HCT116 (cell line): ENCODE results near the gene STX16. TPM values are rescaled to one million over a fixed set of nuclear protein-coding genes. Genes with fewer than 3 reads are reported as not detected.

Experiments
- ATAC-seq: fragments of 200-7000 bp; cut with Tn5 transposase; 2 replicates; pipeline ENCODE4 v1.9.1; 2020; ENCODE audit warnings: mild to moderate bottlenecking, moderate library complexity
- BruUV-seq: library from RNA; stranded (reverse); fragments of 400-500 nt; replicated peaks from 2 replicates; lab custom pipeline; 2021; lab: Mats Ljungman, UMichigan
- CTCF ChIA-PET: fragments of 300-600 bp; sonication (Branson Sonifier 250); formaldehyde crosslinking; loops from one replicate; lab custom pipeline; 2021; ENCODE audit warnings: antibody characterized with exemption; lab: Charles Lee
- POLR2A ChIA-PET: fragments of 300-600, 350-600 bp; sonication (Branson Sonifier 250); formaldehyde crosslinking; loops from one replicate; lab custom pipeline; 2021; ENCODE audit warnings: antibody characterized with exemption; lab: Charles Lee
- RAD21 ChIA-PET, 2 experiments: fragments of 300-600 bp; sonication (Branson Sonifier 250); formaldehyde crosslinking; loops; one replicate each; lab custom pipeline; 2023; ENCODE audit warnings: low total read pairs in 2 of 2; ENCODE audit not compliant: uncharacterized antibody in 2 of 2, unreplicated experiment in 2 of 2, low non-redundant PET in 1 of 2; lab: Charles Lee
- DNase-seq: peaks from one replicate; pipeline ENCODE4 v3.0.0-alpha.2; 2010; ENCODE audit warnings: low read depth, low spot score
- H2AFZ ChIP-seq: fragments of 200-600 bp; shearing (Covaris generic), sonication (generic); 2 replicates; pipeline ENCODE4 v1.6.1; 2017; ENCODE audit warnings: low read depth, mixed run types, mixed read lengths, antibody characterized with exemption, low read length; ENCODE audit not compliant: poor library complexity, severe bottlenecking
- H3K27ac ChIP-seq: 2 replicates; pipeline ENCODE4 v1.5.1; 2012; ENCODE audit warnings: low read depth, low read length
- H3K27me3 ChIP-seq: fragments of 200-600 bp; sonication (generic); 2 replicates; pipeline ENCODE4 v1.6.1; 2016; ENCODE audit warnings: mixed run types, low read length, mixed read lengths; ENCODE audit not compliant: insufficient read depth
- H3K36me3 ChIP-seq, 2 experiments: fragments of 200-500 bp in 1 of 2; fragments of 200-600 bp in 1 of 2; sonication (Bioruptor generic) in 1 of 2; sonication (generic) in 1 of 2; 2 replicates each; pipeline versions ENCODE4 v1.5.1 to v1.6.1; 2014 to 2016; ENCODE audit warnings: low read length in 2 of 2, inconsistent platforms in 1 of 2, mixed read lengths in 1 of 2, mixed run types in 1 of 2; ENCODE audit not compliant: insufficient read depth in 2 of 2, control insufficient read depth in 1 of 2
- H3K4me1 ChIP-seq, 2 experiments: fragments of 200-600 bp in 1 of 2; sonication (generic) in 1 of 2; 2 replicates each; pipeline versions ENCODE4 v1.5.1 to v1.6.1; 2012 to 2017; ENCODE audit warnings: low read length in 2 of 2, inconsistent platforms in 1 of 2, mild to moderate bottlenecking in 1 of 2, mixed read lengths in 1 of 2, mixed run types in 1 of 2, moderate library complexity in 1 of 2; ENCODE audit not compliant: insufficient read depth in 2 of 2, control insufficient read depth in 1 of 2
- H3K4me2 ChIP-seq: fragments of 200-600 bp; sonication (generic); 2 replicates; pipeline ENCODE4 v1.6.1; 2017; ENCODE audit warnings: mixed run types, low read length, mixed read lengths
- H3K4me3 ChIP-seq, 2 experiments: fragments of 200-600 bp in 1 of 2; sonication (generic) in 1 of 2; replicated peaks in 1 of 2; 2 replicates each; pipeline ENCODE4 v1.5.1; 2011 to 2016; ENCODE audit warnings: low read length in 2 of 2, control low read depth in 1 of 2, low read depth in 1 of 2, mild to moderate bottlenecking in 1 of 2, mixed read lengths in 1 of 2, mixed run types in 1 of 2
- H3K79me2 ChIP-seq: fragments of 200-600 bp; sonication (generic); 2 replicates; pipeline ENCODE4 v1.6.1; 2017; ENCODE audit warnings: mild to moderate bottlenecking, mixed run types, low read length, moderate library complexity, mixed read lengths; ENCODE audit not compliant: insufficient read depth
- H3K9ac ChIP-seq: fragments of 200-600 bp; sonication (generic); 2 replicates; pipeline ENCODE4 v1.6.1; 2016; ENCODE audit warnings: low read length, mixed read lengths
- H3K9me2 ChIP-seq: fragments of 200-600 bp; sonication (generic), shearing (Covaris generic); 2 replicates; pipeline ENCODE4 v1.6.1; 2017; ENCODE audit warnings: mixed run types, mild to moderate bottlenecking, moderate library complexity; ENCODE audit not compliant: insufficient read depth
- H3K9me3 ChIP-seq, 2 experiments: fragments of 200-500 bp in 1 of 2; fragments of 200-600 bp in 1 of 2; sonication (Bioruptor generic) in 1 of 2; sonication (generic) in 1 of 2; 2 replicates each; pipeline ENCODE4 v1.6.1; 2014 to 2017; ENCODE audit warnings: low read length in 2 of 2, mixed read lengths in 2 of 2, inconsistent platforms in 1 of 2, low read depth in 1 of 2, mild to moderate bottlenecking in 1 of 2, mixed run types in 1 of 2, moderate library complexity in 1 of 2; ENCODE audit not compliant: control insufficient read depth in 1 of 2, insufficient read depth in 1 of 2
- H4K20me1 ChIP-seq: fragments of 200-600 bp; sonication (generic), shearing (Covaris generic); 2 replicates; pipeline ENCODE4 v1.6.1; 2017; ENCODE audit warnings: mixed run types, mild to moderate bottlenecking, moderate library complexity; ENCODE audit not compliant: insufficient read depth
- CEBPB ChIP-seq: IDR thresholded peaks from 2 replicates; pipeline ENCODE4 v1.6.1; 2012; ENCODE audit warnings: low read depth
- EGR1 ChIP-seq: IDR thresholded peaks from 2 replicates; pipeline ENCODE4 v1.6.1; 2012; ENCODE audit warnings: low read depth
- ELF1 ChIP-seq: IDR thresholded peaks from 2 replicates; pipeline ENCODE4 v1.6.1; 2012; ENCODE audit warnings: low read depth, borderline replicate concordance
- FOSL1 ChIP-seq: IDR thresholded peaks from 2 replicates; pipeline ENCODE4 v1.6.1; 2012; ENCODE audit warnings: low read depth
- POLR2AphosphoS5 ChIP-seq: IDR thresholded peaks from 2 replicates; pipeline ENCODE4 v1.6.1; 2011; ENCODE audit warnings: mild to moderate bottlenecking, low read depth, low read length, moderate library complexity
- SP1 ChIP-seq: IDR thresholded peaks from 2 replicates; pipeline ENCODE4 v1.6.1; 2012; ENCODE audit warnings: low read depth
- TCF7L2 ChIP-seq: IDR thresholded peaks from 2 replicates; pipeline ENCODE4 v1.7.0; 2011; ENCODE audit warnings: borderline replicate concordance, inconsistent platforms; ENCODE audit not compliant: insufficient read depth, insufficient read length; ENCODE audit errors: extremely low read depth
- YY1 ChIP-seq: IDR thresholded peaks from 2 replicates; pipeline ENCODE4 v1.6.1; 2011; ENCODE audit warnings: low read length, low read depth, moderate library complexity, mild to moderate bottlenecking; ENCODE audit not compliant: insufficient replicate concordance; ENCODE audit errors: extremely low read depth
- ZFX ChIP-seq: fragments of 450-650 bp; IDR thresholded peaks from 2 replicates; pipeline ENCODE4 v1.6.1; 2017
- ZNF274 ChIP-seq: fragments of 200-500 bp; sonication (Bioruptor generic); IDR thresholded peaks from 2 replicates; pipeline ENCODE4 v1.6.1; 2014; ENCODE audit warnings: mild to moderate bottlenecking, low read depth, low read length, inconsistent platforms
- intact Hi-C: fragments of 100-400 bp; cut with micrococcal nuclease; formaldehyde crosslinking; loops from 2 replicates; pipeline ENCODE4 v1.10.0; 2022
- total RNA-seq: library from RNA; stranded (reverse); gene quantifications from one replicate; pipeline ENCODE4 v1.2.1, GENCODE V29; 2021; ENCODE audit not compliant: unreplicated experiment
- TF ChIP-seq, protein P1 (sequence below): IDR thresholded peaks from 2 replicates; pipeline ENCODE4 v1.6.1; 2012; ENCODE audit warnings: low read depth

STX16 gene
- total RNA-seq, 1 experiment from 2014 or later, result 55.1 TPM

- POLR2A ChIA-PET, result interaction anchor here (0.6 to 1.1 kb wide), 5 partner anchors 8 to 315 kb away, joined by 3 to 4 read pairs (median 3); no protein-coding TSS in a partner anchor
- peak; percentile 90 for TF ChIP-seq ZFX
- no peak for TF ChIP-seq ELF1
- Histone ChIP-seq H3K4me3 (peak overlapping the region; percentile 95 to 100), H3K4me1 (peaks cover 3 to 12% of the 10 kb centered on the region in 2 experiments; a peak in 3 of 4 replicates), H3K4me2 (peak overlapping the region; percentile 86), H3K9ac (peak overlapping the region; percentile 97), H4K20me1 (0 out of 2 replicates have a peak, but pooled peaks cover 3% of the 10 kb centered on the region), H3K27me3 (no peaks in the 10 kb centered on the region), H3K9me2 (no peaks in the 10 kb centered on the region), H3K27ac (peak overlapping the region; percentile 77), H3K36me3 (peaks cover 3 to 4% of the 10 kb centered on the region in 2 experiments; a peak in 3 of 4 replicates), H3K79me2 (peaks cover 55% of the 10 kb centered on the region), H3K9me3 (no peaks in the 10 kb centered on the region), H2AFZ (no peak overlapping the region)
- CTCF ChIA-PET, result interaction anchor here (0.6 to 2.9 kb wide), 6 partner anchors 13 to 804 kb away, joined by 3 to 20 read pairs (median 3); no protein-coding TSS in a partner anchor
- intact Hi-C loops, result loop anchor here (5.0 to 10.0 kb wide), 3 partner anchors 169 to 403 kb away; no protein-coding TSS in a partner anchor
- DNase-seq (no peak), ATAC-seq (no peak)
- no TSS peak for BruUV-seq
- RAD21 ChIA-PET, result interaction anchor here in 1 of 2 experiments (0.9 kb wide), 1 partner anchor 170 kb away, joined by 7 read pairs; no protein-coding TSS in a partner anchor
Observed at GRCh38 chr20:58651559-58651945, 469 bp downstream of the STX16 start.

- intact Hi-C loops, result loop anchor here (5.0 to 10.0 kb wide), 3 partner anchors 170 to 403 kb away; no protein-coding TSS in a partner anchor
- Histone ChIP-seq H4K20me1 (0 out of 2 replicates have a peak, but pooled peaks cover 3% of the 10 kb centered on the region), H3K27me3 (no peaks in the 10 kb centered on the region), H3K4me1 (peaks cover 3 to 12% of the 10 kb centered on the region in 2 experiments; a peak in 3 of 4 replicates), H3K9ac (peak overlapping the region; percentile 97)
- RAD21 ChIA-PET, result interaction anchor here in 1 of 2 experiments (1.3 kb wide), 1 partner anchor 171 kb away, joined by 3 read pairs; no protein-coding TSS in a partner anchor
- DNase-seq, result no peak
- POLR2A ChIA-PET, result interaction anchor here (0.6 kb wide), 2 partner anchors 15 to 315 kb away, joined by 3 read pairs; no protein-coding TSS in a partner anchor
- no peak for TF ChIP-seq ZNF274
- TF ChIP-seq YY1, result no peak
- no peak for TF ChIP-seq EGR1
- TF ChIP-seq FOSL1, result no peak
- no peak for TF ChIP-seq SP1
- peak; percentile 29; the same call in 1 of the 2 replicates for TF ChIP-seq ELF1
- TF ChIP-seq POLR2AphosphoS5, result peak; percentile 54
- TF ChIP-seq, protein P1, sequence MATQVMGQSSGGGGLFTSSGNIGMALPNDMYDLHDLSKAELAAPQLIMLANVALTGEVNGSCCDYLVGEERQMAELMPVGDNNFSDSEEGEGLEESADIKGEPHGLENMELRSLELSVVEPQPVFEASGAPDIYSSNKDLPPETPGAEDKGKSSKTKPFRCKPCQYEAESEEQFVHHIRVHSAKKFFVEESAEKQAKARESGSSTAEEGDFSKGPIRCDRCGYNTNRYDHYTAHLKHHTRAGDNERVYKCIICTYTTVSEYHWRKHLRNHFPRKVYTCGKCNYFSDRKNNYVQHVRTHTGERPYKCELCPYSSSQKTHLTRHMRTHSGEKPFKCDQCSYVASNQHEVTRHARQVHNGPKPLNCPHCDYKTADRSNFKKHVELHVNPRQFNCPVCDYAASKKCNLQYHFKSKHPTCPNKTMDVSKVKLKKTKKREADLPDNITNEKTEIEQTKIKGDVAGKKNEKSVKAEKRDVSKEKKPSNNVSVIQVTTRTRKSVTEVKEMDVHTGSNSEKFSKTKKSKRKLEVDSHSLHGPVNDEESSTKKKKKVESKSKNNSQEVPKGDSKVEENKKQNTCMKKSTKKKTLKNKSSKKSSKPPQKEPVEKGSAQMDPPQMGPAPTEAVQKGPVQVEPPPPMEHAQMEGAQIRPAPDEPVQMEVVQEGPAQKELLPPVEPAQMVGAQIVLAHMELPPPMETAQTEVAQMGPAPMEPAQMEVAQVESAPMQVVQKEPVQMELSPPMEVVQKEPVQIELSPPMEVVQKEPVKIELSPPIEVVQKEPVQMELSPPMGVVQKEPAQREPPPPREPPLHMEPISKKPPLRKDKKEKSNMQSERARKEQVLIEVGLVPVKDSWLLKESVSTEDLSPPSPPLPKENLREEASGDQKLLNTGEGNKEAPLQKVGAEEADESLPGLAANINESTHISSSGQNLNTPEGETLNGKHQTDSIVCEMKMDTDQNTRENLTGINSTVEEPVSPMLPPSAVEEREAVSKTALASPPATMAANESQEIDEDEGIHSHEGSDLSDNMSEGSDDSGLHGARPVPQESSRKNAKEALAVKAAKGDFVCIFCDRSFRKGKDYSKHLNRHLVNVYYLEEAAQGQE, result no peak
- TF ChIP-seq CEBPB, result no peak
- no peak for TF ChIP-seq ZFX
- TF ChIP-seq TCF7L2, result no peak
- TF ChIP-seq, all 23 proteins: peak for 2
- CTCF ChIA-PET, result interaction anchor here (1.3 to 2.9 kb wide), 4 partner anchors 30 to 803 kb away, joined by 3 to 20 read pairs (median 4); no protein-coding TSS in a partner anchor
- peak; percentile 47 for ATAC-seq
- Histone ChIP-seq H3K9me3 (no peaks in the 10 kb centered on the region), H3K36me3 (peaks cover 3 to 4% of the 10 kb centered on the region in 2 experiments; a peak in 3 of 4 replicates), H3K79me2 (peaks cover 60% of the 10 kb centered on the region), H3K4me2 (peak overlapping the region; percentile 86), H2AFZ (no peak overlapping the region), H3K4me3 (peak overlapping the region; percentile 95 to 100), H3K9me2 (no peaks in the 10 kb centered on the region), H3K27ac (peak overlapping the region; percentile 77)
- BruUV-seq, result TSS peak; percentile 95
Observed at GRCh38 chr20:58651946-58652605, 993 bp downstream of the STX16 start.
